Activated CD8-positive, alpha-beta memory T cell treated with anti-CD3 and anti-CD28 coated beads, Interleukin-2, amount 10 ng/mL, durations not matched to agents 7 days and 5 days (primary cell): ENCODE measurements around the gene SLC7A14. TPM values are rescaled to one million over a fixed set of nuclear protein-coding genes. Genes with fewer than 3 reads are reported as not detected.

Experiments
- ATAC-seq: fragments of 150-1000 bp; cut with Tn5 transposase; one replicate; pipeline ENCODE4 v1.10.0; 2021; ENCODE audit warnings: moderate library complexity
- CTCF ChIA-PET: fragments of 350-600 bp; sonication (Branson Sonifier 250); formaldehyde crosslinking; loops from one replicate; lab custom pipeline; 2021; ENCODE audit warnings: antibody characterized with exemption; lab: Charles Lee
- DNase-seq: peaks from one replicate; pipeline ENCODE4 v3.0.0-alpha.2; 2020
- H3K27ac Mint-ChIP-seq: one replicate; pipeline ENCODE4 v1.8.0; 2021; ENCODE audit warnings: mild to moderate bottlenecking, mixed read lengths
- H3K27me3 Mint-ChIP-seq: one replicate; pipeline ENCODE4 v1.8.0; 2021; ENCODE audit warnings: mixed read lengths
- H3K36me3 Mint-ChIP-seq: one replicate; pipeline ENCODE4 v1.8.0; 2021; ENCODE audit warnings: mild to moderate bottlenecking, mixed read lengths
- H3K4me1 Mint-ChIP-seq: one replicate; pipeline ENCODE4 v1.8.0; 2021; ENCODE audit warnings: mixed read lengths
- H3K4me3 Mint-ChIP-seq: one replicate; pipeline ENCODE4 v1.8.0; 2021; ENCODE audit warnings: mild to moderate bottlenecking, moderate library complexity, mixed read lengths
- H3K9me3 Mint-ChIP-seq: one replicate; pipeline ENCODE4 v1.8.0; 2022; ENCODE audit warnings: low read depth, mixed read lengths
- total RNA-seq, 2 experiments: library from RNA; stranded (reverse); gene quantifications; one replicate each; pipeline ENCODE4 v1.2.3, GENCODE V29; 2021

The SLC7A14 gene
- total RNA-seq, 2 experiments from 2014 or later = not detected

- DNase-seq (no peak), ATAC-seq (no peak)
- H3K9me3 Mint-ChIP-seq = no peaks in the 10 kb centered on the region
- peaks cover 19% of the 10 kb centered on the region for H3K27me3 Mint-ChIP-seq
- peaks cover 24% of the 10 kb centered on the region for H3K4me1 Mint-ChIP-seq
- H3K36me3 Mint-ChIP-seq = peaks cover 2% of the 10 kb centered on the region
- no peak overlapping the region for H3K4me3 Mint-ChIP-seq
- no peak overlapping the region for H3K27ac Mint-ChIP-seq
- CTCF ChIA-PET = interaction anchor here (1.4 kb wide), 1 partner anchor 14 kb away, joined by 6 read pairs; no protein-coding TSS in a partner anchor
Observed at GRCh38 chr3:170428095-170428494, 157.8 kb downstream of the SLC7A14 start.

- Mint-ChIP-seq H3K4me1 (peaks cover 24% of the 10 kb centered on the region), H3K27ac (no peak overlapping the region), H3K36me3 (peaks cover 2% of the 10 kb centered on the region), H3K27me3 (peaks cover 19% of the 10 kb centered on the region), H3K4me3 (no peak overlapping the region), H3K9me3 (no peaks in the 10 kb centered on the region)
- DNase-seq (no peak), ATAC-seq (no peak)
- CTCF ChIA-PET = interaction anchor here (0.9 kb wide), 1 partner anchor 15 kb away, joined by 3 read pairs; no protein-coding TSS in a partner anchor
Observed at GRCh38 chr3:170426240-170426797, 159.6 kb downstream of the SLC7A14 start.

GRCh38 chr3:170425491-170426239, 160.2 kb downstream of the SLC7A14 start:
- Mint-ChIP-seq H3K27ac (no peak overlapping the region), H3K27me3 (peaks cover 22% of the 10 kb centered on the region), H3K4me1 (peaks cover 24% of the 10 kb centered on the region), H3K4me3 (no peak overlapping the region), H3K36me3 (peaks cover 2% of the 10 kb centered on the region), H3K9me3 (no peaks in the 10 kb centered on the region)
- no peak for DNase-seq
- no peak for ATAC-seq
- CTCF ChIA-PET = interaction anchor here (0.9 kb wide), 1 partner anchor 14 kb away, joined by 3 read pairs; no protein-coding TSS in a partner anchor

- Mint-ChIP-seq H3K36me3 (peaks cover 2% of the 10 kb centered on the region), H3K9me3 (no peaks in the 10 kb centered on the region), H3K27me3 (peaks cover 25% of the 10 kb centered on the region), H3K27ac (no peak overlapping the region), H3K4me1 (peaks cover 24% of the 10 kb centered on the region), H3K4me3 (no peak overlapping the region)
- DNase-seq (no peak), ATAC-seq (no peak)
- CTCF ChIA-PET = no interaction called here
Observed at GRCh38 chr3:170424879-170425278, 161.0 kb downstream of the SLC7A14 start.

- Mint-ChIP-seq H3K27ac (no peak overlapping the region), H3K4me1 (peaks cover 16% of the 10 kb centered on the region), H3K4me3 (no peak overlapping the region), H3K9me3 (no peaks in the 10 kb centered on the region), H3K27me3 (peaks cover 30% of the 10 kb centered on the region), H3K36me3 (peaks cover 3% of the 10 kb centered on the region)
- no peak for DNase-seq
- CTCF ChIA-PET = interaction anchor here (1.3 kb wide), 1 partner anchor 389 kb away, joined by 3 read pairs; no protein-coding TSS in a partner anchor
- no peak for ATAC-seq
Observed at GRCh38 chr3:170423001-170423615, 162.8 kb downstream of the SLC7A14 start.

GRCh38 chr3:170421758-170422157, 164.1 kb downstream of the SLC7A14 start:
- no peak overlapping the region for H3K4me3 Mint-ChIP-seq
- no peaks in the 10 kb centered on the region for H3K9me3 Mint-ChIP-seq
- CTCF ChIA-PET = no interaction called here
- no peak for ATAC-seq
- H3K27ac Mint-ChIP-seq = no peak overlapping the region
- H3K27me3 Mint-ChIP-seq = peaks cover 42% of the 10 kb centered on the region
- peaks cover 15% of the 10 kb centered on the region for H3K4me1 Mint-ChIP-seq
- no peak for DNase-seq
- H3K36me3 Mint-ChIP-seq = peaks cover 3% of the 10 kb centered on the region

- CTCF ChIA-PET = no interaction called here
- H3K36me3 Mint-ChIP-seq = peaks cover 3% of the 10 kb centered on the region
- H3K9me3 Mint-ChIP-seq = no peaks in the 10 kb centered on the region
- peaks cover 12% of the 10 kb centered on the region for H3K4me1 Mint-ChIP-seq
- peaks cover 46% of the 10 kb centered on the region for H3K27me3 Mint-ChIP-seq
- H3K27ac Mint-ChIP-seq = no peak overlapping the region
- no peak for ATAC-seq
- no peak for DNase-seq
- no peak overlapping the region for H3K4me3 Mint-ChIP-seq
Observed at GRCh38 chr3:170421111-170421641, 164.7 kb downstream of the SLC7A14 start.

- no peak for ATAC-seq
- CTCF ChIA-PET = no interaction called here
- Mint-ChIP-seq H3K27me3 (peaks cover 50% of the 10 kb centered on the region), H3K4me1 (peaks cover 8% of the 10 kb centered on the region), H3K9me3 (no peaks in the 10 kb centered on the region), H3K4me3 (no peak overlapping the region), H3K36me3 (peaks cover 3% of the 10 kb centered on the region), H3K27ac (no peak overlapping the region)
- no peak for DNase-seq
Observed at GRCh38 chr3:170420307-170420821, 165.5 kb downstream of the SLC7A14 start.

GRCh38 chr3:170419557-170420087, 166.3 kb downstream of the SLC7A14 start:
- Mint-ChIP-seq H3K9me3 (no peaks in the 10 kb centered on the region), H3K4me1 (peaks cover 8% of the 10 kb centered on the region), H3K27ac (no peak overlapping the region), H3K4me3 (no peak overlapping the region), H3K36me3 (peaks cover 3% of the 10 kb centered on the region), H3K27me3 (peaks cover 50% of the 10 kb centered on the region)
- no peak for DNase-seq
- ATAC-seq = no peak
- CTCF ChIA-PET = interaction anchor here (7.3 kb wide), 1 partner anchor 392 kb away, joined by 83 read pairs; no protein-coding TSS in a partner anchor

- H3K27ac Mint-ChIP-seq = no peak within 1 kb of the TSS
- peaks cover 3% of the 10 kb centered on the region for H3K36me3 Mint-ChIP-seq
- ATAC-seq (peak; percentile 47), DNase-seq (no peak)
- peaks cover 50% of the 10 kb centered on the region for H3K27me3 Mint-ChIP-seq
- CTCF ChIA-PET = interaction anchor here (7.3 kb wide), 1 partner anchor 393 kb away, joined by 83 read pairs; no protein-coding TSS in a partner anchor
- no peaks in the 10 kb centered on the region for H3K9me3 Mint-ChIP-seq
- H3K4me1 Mint-ChIP-seq = peaks cover 10% of the 10 kb centered on the region
- peak within 1 kb of the TSS; percentile 56 for H3K4me3 Mint-ChIP-seq
Observed at GRCh38 chr3:170418422-170419398, 167.2 kb downstream of the SLC7A14 start, which contains the start of gene CLDN11. TSS of gene CLDN11 (plus strand) at chr3:170418868. CDS start at chr3:170419067, 199 bp downstream.

GRCh38 chr3:170417090-170417489, 168.8 kb downstream of the SLC7A14 start:
- no peaks in the 10 kb centered on the region for H3K9me3 Mint-ChIP-seq
- H3K27ac Mint-ChIP-seq = no peak overlapping the region
- peaks cover 10% of the 10 kb centered on the region for H3K4me1 Mint-ChIP-seq
- no peak for DNase-seq
- no peak overlapping the region for H3K4me3 Mint-ChIP-seq
- H3K27me3 Mint-ChIP-seq = peaks cover 50% of the 10 kb centered on the region
- peaks cover 3% of the 10 kb centered on the region for H3K36me3 Mint-ChIP-seq
- no peak for ATAC-seq
- CTCF ChIA-PET = interaction anchor here (1.7 to 7.3 kb wide), 3 partner anchors 228 to 395 kb away, joined by 4 to 83 read pairs (median 5); no protein-coding TSS in a partner anchor

- DNase-seq = peak; percentile 54
- Mint-ChIP-seq H3K27ac (no peak overlapping the region), H3K9me3 (no peaks in the 10 kb centered on the region), H3K27me3 (peaks cover 29% of the 10 kb centered on the region), H3K4me3 (no peak overlapping the region), H3K4me1 (peaks cover 9% of the 10 kb centered on the region), H3K36me3 (peaks cover 3% of the 10 kb centered on the region)
- CTCF ChIA-PET = interaction anchor here (0.6 to 7.3 kb wide), 18 partner anchors 10 to 398 kb away, joined by 3 to 83 read pairs (median 4); no protein-coding TSS in a partner anchor
- no peak for ATAC-seq
Observed at GRCh38 chr3:170414202-170414663, 171.6 kb downstream of the SLC7A14 start.
